Neural progenitor cell (in vitro differentiated cells): Measurements from ENCODE around the gene ANKMY1. TPM values are rescaled to one million over a fixed set of nuclear protein-coding genes. Genes with fewer than 3 reads are reported as not detected.
A peak's percentile ranks its signal among the peaks of the same experiment; 100 is the strongest.

Experiments
- DNase-seq: peaks from one replicate; pipeline ENCODE4 v3.0.0-alpha.2; 2016; ENCODE audit warnings: low spot score
- H2AFZ ChIP-seq: fragments of 200-600 bp; sonication (generic); replicated peaks from 2 replicates; pipeline ENCODE4 v1.6.1; 2016; ENCODE audit warnings: antibody characterized with exemption
- H3F3A ChIP-seq: fragments of 200-600 bp; sonication (generic); 2 replicates; pipeline ENCODE4 v1.6.1; 2016; ENCODE audit warnings: antibody characterized with exemption, low read depth
- H3K27ac ChIP-seq: fragments of 200-600 bp; sonication (generic); 2 replicates; pipeline ENCODE4 v1.5.1; 2016; ENCODE audit warnings: mild to moderate bottlenecking
- H3K27me3 ChIP-seq: fragments of 200-600 bp; sonication (generic); 2 replicates; pipeline ENCODE4 v1.6.1; 2016; ENCODE audit warnings: mild to moderate bottlenecking, moderate library complexity
- H3K36me3 ChIP-seq: fragments of 200-600 bp; sonication (generic); 2 replicates; pipeline ENCODE4 v1.5.1; 2016
- H3K4me1 ChIP-seq: fragments of 200-600 bp; sonication (generic); 2 replicates; pipeline ENCODE4 v1.6.1; 2016; ENCODE audit warnings: mixed run types
- H3K4me2 ChIP-seq: fragments of 200-600 bp; sonication (generic); 2 replicates; pipeline ENCODE4 v1.6.1; 2016
- H3K4me3 ChIP-seq: fragments of 200-600 bp; sonication (generic); 2 replicates; pipeline ENCODE4 v1.5.1; 2016
- H3K79me2 ChIP-seq: fragments of 200-600 bp; sonication (generic); 2 replicates; pipeline ENCODE4 v1.6.1; 2016; ENCODE audit warnings: low read depth
- H3K9ac ChIP-seq: fragments of 200-600 bp; sonication (generic); 2 replicates; pipeline ENCODE4 v1.6.1; 2016
- H3K9me3 ChIP-seq: fragments of 200-600 bp; sonication (generic); 2 replicates; pipeline ENCODE4 v1.5.1; 2016; ENCODE audit warnings: low read depth
- H4K20me1 ChIP-seq: fragments of 200-600 bp; sonication (generic); 2 replicates; pipeline ENCODE4 v1.6.1; 2016; ENCODE audit warnings: low read depth
- H3K27ac Mint-ChIP-seq: 3 replicates; pipeline ENCODE4 v1.8.0; 2021; ENCODE audit warnings: mixed read lengths
- H3K27me3 Mint-ChIP-seq: 2 replicates; pipeline ENCODE4 v1.8.0; 2022; ENCODE audit warnings: low read depth, mild to moderate bottlenecking, inconsistent platforms, moderate library complexity, mixed read lengths; ENCODE audit not compliant: insufficient read depth
- H3K36me3 Mint-ChIP-seq: 3 replicates; pipeline ENCODE4 v1.8.0; 2021; ENCODE audit warnings: mixed read lengths
- H3K4me1 Mint-ChIP-seq: 3 replicates; pipeline ENCODE4 v1.8.0; 2021; ENCODE audit warnings: mixed read lengths
- H3K4me3 Mint-ChIP-seq: 3 replicates; pipeline ENCODE4 v1.8.0; 2021; ENCODE audit warnings: mild to moderate bottlenecking, moderate library complexity, mixed read lengths
- H3K9me3 Mint-ChIP-seq: 3 replicates; pipeline ENCODE4 v1.8.0; 2020; ENCODE audit warnings: mixed read lengths
- CTCF ChIP-seq: fragments of 200-600 bp; sonication (generic); IDR thresholded peaks from 2 replicates; pipeline ENCODE4 v1.5.1; 2017; ENCODE audit warnings: antibody characterized with exemption, mild to moderate bottlenecking
- EZH2 ChIP-seq: fragments of 200-600 bp; sonication (generic); IDR thresholded peaks from 2 replicates; pipeline ENCODE4 v1.6.1; 2017; ENCODE audit warnings: antibody characterized with exemption, mild to moderate bottlenecking, moderate library complexity
- EZH2phosphoT487 ChIP-seq: fragments of 200-600 bp; sonication (generic); IDR thresholded peaks from 2 replicates; pipeline ENCODE4 v1.6.1; 2017; ENCODE audit warnings: antibody characterized with exemption
- total RNA-seq: library from RNA; depleted of rRNA; stranded (reverse); fragments of >200 nt; gene quantifications from 2 replicates; pipeline ENCODE4 v1.2.3, GENCODE V29; 2015; ENCODE audit warnings: low replicate concordance

The ANKMY1 gene
- total RNA-seq, 1 donor from 2014 or later = 4.2 TPM

- peaks cover 12% of the 10 kb centered on the region for H3K4me1 Mint-ChIP-seq
- no peak overlapping the region for H3K4me3 ChIP-seq
Observed at GRCh38 chr2:240514631-240515030, 43.2 kb downstream of the ANKMY1 start.

GRCh38 chr2:240513549-240514287 lies 44.1 kb downstream of the ANKMY1 start:
- Mint-ChIP-seq H3K4me3 (no peak overlapping the region), H3K4me1 (peaks cover 12% of the 10 kb centered on the region), H3K27me3 (peaks cover 9% of the 10 kb centered on the region), H3K36me3 (peaks cover 3% of the 10 kb centered on the region), H3K27ac (no peak overlapping the region), H3K9me3 (no peaks in the 10 kb centered on the region)
- Histone ChIP-seq H3K27ac (no peak overlapping the region), H3F3A (no peaks in the 10 kb centered on the region), H3K4me3 (no peak overlapping the region), H3K4me1 (no peaks in the 10 kb centered on the region), H3K36me3 (no peaks in the 10 kb centered on the region), H4K20me1 (no peaks in the 10 kb centered on the region), H3K9ac (no peak overlapping the region), H3K79me2 (no peaks in the 10 kb centered on the region), H3K27me3 (peaks cover 15% of the 10 kb centered on the region), H3K4me2 (no peak overlapping the region), H2AFZ (no peak overlapping the region), H3K9me3 (no peaks in the 10 kb centered on the region)
- TF ChIP-seq CTCF (peak; percentile 87), EZH2 (no peak), EZH2phosphoT487 (no peak)
- peak; percentile 83 for DNase-seq

More at GRCh38 chr2:240514631-240515030, 43.2 kb downstream of the ANKMY1 start:
- Mint-ChIP-seq H3K9me3 (no peaks in the 10 kb centered on the region), H3K36me3 (peaks cover 3% of the 10 kb centered on the region), H3K27ac (no peak overlapping the region), H3K4me3 (no peak overlapping the region), H3K27me3 (peaks cover 7% of the 10 kb centered on the region)
- no peak overlapping the region for H3K4me2 ChIP-seq
- no peaks in the 10 kb centered on the region for H3K36me3 ChIP-seq
- no peak overlapping the region for H3K27ac ChIP-seq
- peaks cover under 1% of the 10 kb centered on the region for H3F3A ChIP-seq
- no peak for DNase-seq
- H2AFZ ChIP-seq = no peak overlapping the region
- no peaks in the 10 kb centered on the region for H4K20me1 ChIP-seq
- TF ChIP-seq EZH2phosphoT487 (no peak), EZH2 (no peak), CTCF (no peak)
- H3K27me3 ChIP-seq = peaks cover 24% of the 10 kb centered on the region
- H3K9ac ChIP-seq = no peak overlapping the region
- peaks cover 4% of the 10 kb centered on the region for H3K4me1 ChIP-seq
- no peaks in the 10 kb centered on the region for H3K9me3 ChIP-seq
- H3K79me2 ChIP-seq = no peaks in the 10 kb centered on the region

- no peaks in the 10 kb centered on the region for H3K9me3 ChIP-seq
- Mint-ChIP-seq H3K9me3 (no peaks in the 10 kb centered on the region), H3K4me3 (no peak overlapping the region)
Observed at GRCh38 chr2:240512666-240513535, 44.9 kb downstream of the ANKMY1 start.

More at GRCh38 chr2:240512666-240513535, 44.9 kb downstream of the ANKMY1 start:
- H3K4me2 ChIP-seq = no peak overlapping the region
- no peak overlapping the region for H3K4me3 ChIP-seq
- H2AFZ ChIP-seq = no peak overlapping the region
- Mint-ChIP-seq H3K4me1 (peaks cover 10% of the 10 kb centered on the region), H3K27ac (no peak overlapping the region), H3K27me3 (peaks cover 4% of the 10 kb centered on the region), H3K36me3 (peaks cover 3% of the 10 kb centered on the region)
- no peaks in the 10 kb centered on the region for H4K20me1 ChIP-seq
- TF ChIP-seq CTCF (no peak), EZH2phosphoT487 (no peak), EZH2 (no peak)
- H3K27ac ChIP-seq = no peak overlapping the region
- H3K4me1 ChIP-seq = no peaks in the 10 kb centered on the region
- H3K36me3 ChIP-seq = no peaks in the 10 kb centered on the region
- H3F3A ChIP-seq = no peaks in the 10 kb centered on the region
- no peaks in the 10 kb centered on the region for H3K79me2 ChIP-seq
- no peak for DNase-seq
- H3K9ac ChIP-seq = no peak overlapping the region
- H3K27me3 ChIP-seq = peaks cover 7% of the 10 kb centered on the region
